Measurements from ENCODE around the gene DNAJB11.

- TF ChIP-seq CTCF (IDR thresholded peaks at IDR 0.05; ENCODE audit: insufficient read depth, low read depth, low read length) (no peak), EZH2 (IDR thresholded peaks at IDR 0.05; ENCODE audit: insufficient read depth, low read length) (no peak)
These were observed 27.7 kb downstream of the DNAJB11 start for GRCh38 chr3:186598108-186598784.

All from astrocyte (in vitro differentiated cells and primary cell).